ENCODE results near the gene BCR.

The BCR gene

DNA sequence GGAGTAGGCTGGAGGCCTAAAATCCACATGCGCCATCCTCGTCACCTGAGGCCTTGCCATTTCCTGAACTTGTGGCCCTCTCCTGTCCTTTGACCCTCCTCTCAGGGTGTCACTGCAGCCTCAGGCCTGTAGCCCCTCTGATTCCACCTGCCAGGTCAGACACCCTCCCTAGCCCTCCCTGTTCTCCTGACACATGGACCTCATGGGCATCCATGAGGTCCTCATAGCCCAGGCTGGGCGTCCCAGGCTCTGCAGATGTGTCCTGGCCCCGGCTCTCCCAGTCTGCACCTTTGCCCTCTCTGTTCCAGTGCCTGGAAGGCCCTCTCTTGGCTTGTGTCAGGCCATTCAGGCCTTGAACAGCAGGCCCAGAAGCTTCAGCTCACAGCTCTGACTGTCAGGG lies 19.3 kb upstream of the BCR start:
- Histone ChIP-seq H3K4me1 (ENCODE audit: control insufficient read depth, insufficient read depth, low read length) (peaks cover 13% of the 10 kb centered on the region), H3K9me3 (ENCODE audit: control insufficient read depth in 2 of 2, low read length in 2 of 2) (no peaks in the 10 kb centered on the region), H3K4me3 (ENCODE audit: low read length in 2 of 2) (no peak overlapping the region), H3K9ac (ENCODE audit: low read length in 2 of 2) (no peak overlapping the region), H3K27me3 (ENCODE audit: control insufficient read depth in 1 of 2, insufficient read depth in 2 of 2, low read length in 2 of 2) (no peaks in the 10 kb centered on the region), H3K36me3 (ENCODE audit: control insufficient read depth in 2 of 2, insufficient read depth in 2 of 2, low read length in 2 of 2) (peaks cover 0 to 8% of the 10 kb centered on the region in 2 donors), H3K27ac (ENCODE audit: low read length) (no peak overlapping the region)

- H3K9ac ChIP-seq (ENCODE audit: low read length in 2 of 2): no peak overlapping the region
- no peaks in the 10 kb centered on the region for H3K9me3 ChIP-seq (ENCODE audit: control insufficient read depth in 2 of 2, low read length in 2 of 2)
- H3K27ac ChIP-seq (ENCODE audit: low read length): no peak overlapping the region
- no peak overlapping the region for H3K4me3 ChIP-seq (ENCODE audit: low read length in 2 of 2)
- H3K4me1 ChIP-seq (ENCODE audit: control insufficient read depth, insufficient read depth, low read length): peaks cover 13% of the 10 kb centered on the region
- peaks cover 0 to 8% of the 10 kb centered on the region in 2 donors for H3K36me3 ChIP-seq (ENCODE audit: control insufficient read depth in 2 of 2, insufficient read depth in 2 of 2, low read length in 2 of 2)
- no peaks in the 10 kb centered on the region for H3K27me3 ChIP-seq (ENCODE audit: control insufficient read depth in 1 of 2, insufficient read depth in 2 of 2, low read length in 2 of 2)
These were observed 18.7 kb upstream of the BCR start for GRCh38 chr22:23161574-23161973.

DNA sequence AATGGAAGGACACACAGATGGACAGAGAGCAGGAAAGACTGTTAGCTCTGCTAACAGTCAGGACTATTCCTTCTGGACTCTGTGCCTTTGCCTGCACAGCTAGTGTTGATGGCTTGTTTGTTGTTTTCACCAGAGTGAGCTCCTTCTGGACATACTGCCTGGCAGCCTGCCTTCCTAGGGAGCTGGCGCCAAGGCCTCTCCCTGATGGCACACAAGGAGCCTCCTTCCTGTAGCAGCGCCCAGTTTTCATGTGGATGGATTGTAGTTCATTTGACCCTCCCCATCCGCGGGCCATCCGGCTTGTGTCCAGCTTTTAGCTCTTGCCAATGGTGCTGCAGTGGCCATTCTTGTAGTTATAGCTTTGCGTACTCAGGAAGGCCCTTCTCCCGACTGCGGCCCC lies 16.6 kb upstream of the BCR start:
- Histone ChIP-seq H3K27ac (ENCODE audit: low read length) (peak overlapping the region; percentile 24), H3K27me3 (ENCODE audit: control insufficient read depth in 1 of 2, insufficient read depth in 2 of 2, low read length in 2 of 2) (no peaks in the 10 kb centered on the region), H3K9ac (ENCODE audit: low read length in 2 of 2) (no peak overlapping the region), H3K4me3 (ENCODE audit: low read length in 2 of 2) (no peak overlapping the region), H3K9me3 (ENCODE audit: control insufficient read depth in 2 of 2, low read length in 2 of 2) (no peaks in the 10 kb centered on the region), H3K4me1 (ENCODE audit: control insufficient read depth, insufficient read depth, low read length) (peaks cover 13% of the 10 kb centered on the region), H3K36me3 (ENCODE audit: control insufficient read depth in 2 of 2, insufficient read depth in 2 of 2, low read length in 2 of 2) (peaks cover 0 to 5% of the 10 kb centered on the region in 2 donors)

DNA sequence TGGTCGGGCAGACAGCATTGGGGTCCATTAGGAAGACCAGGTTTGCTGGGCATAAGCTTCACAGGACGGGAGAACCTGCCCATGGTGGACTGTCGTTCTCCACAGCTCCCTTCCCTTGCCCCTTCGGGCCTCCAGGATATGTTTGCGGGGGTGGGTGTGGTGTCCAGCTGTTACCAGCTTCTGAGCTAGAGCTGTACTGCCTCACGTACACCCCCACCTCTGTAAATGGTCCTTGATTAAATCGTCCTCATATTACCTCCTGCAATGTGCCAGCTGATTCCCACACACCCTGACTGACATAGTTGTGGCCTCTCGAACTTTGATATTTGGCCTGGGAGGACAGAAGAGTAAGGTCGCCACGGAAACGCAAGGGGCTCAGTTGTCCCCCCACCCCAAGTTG lies 16.2 kb upstream of the BCR start:
- peaks cover 13% of the 10 kb centered on the region for H3K4me1 ChIP-seq (ENCODE audit: control insufficient read depth, insufficient read depth, low read length)
- H3K27ac ChIP-seq (ENCODE audit: low read length): peak overlapping the region; percentile 24
- H3K36me3 ChIP-seq (ENCODE audit: control insufficient read depth in 2 of 2, insufficient read depth in 2 of 2, low read length in 2 of 2): peaks cover 0 to 5% of the 10 kb centered on the region in 2 donors
- no peaks in the 10 kb centered on the region for H3K27me3 ChIP-seq (ENCODE audit: control insufficient read depth in 1 of 2, insufficient read depth in 2 of 2, low read length in 2 of 2)
- no peaks in the 10 kb centered on the region for H3K9me3 ChIP-seq (ENCODE audit: control insufficient read depth in 2 of 2, low read length in 2 of 2)
- H3K9ac ChIP-seq (ENCODE audit: low read length in 2 of 2): no peak overlapping the region
- H3K4me3 ChIP-seq (ENCODE audit: low read length in 2 of 2): no peak overlapping the region

GRCh38 chr22:23166042-23166831 lies 14.1 kb upstream of the BCR start:
- Histone ChIP-seq H3K4me1 (ENCODE audit: control insufficient read depth, insufficient read depth, low read length) (peaks cover 13% of the 10 kb centered on the region), H3K4me3 (ENCODE audit: low read length in 2 of 2) (no peak overlapping the region), H3K9me3 (ENCODE audit: control insufficient read depth in 2 of 2, low read length in 2 of 2) (no peaks in the 10 kb centered on the region), H3K27ac (ENCODE audit: low read length) (no peak overlapping the region), H3K36me3 (ENCODE audit: control insufficient read depth in 2 of 2, insufficient read depth in 2 of 2, low read length in 2 of 2) (peaks cover 0 to under 1% of the 10 kb centered on the region in 2 donors), H3K9ac (ENCODE audit: low read length in 2 of 2) (no peak overlapping the region), H3K27me3 (ENCODE audit: control insufficient read depth in 1 of 2, insufficient read depth in 2 of 2, low read length in 2 of 2) (no peaks in the 10 kb centered on the region)

DNA sequence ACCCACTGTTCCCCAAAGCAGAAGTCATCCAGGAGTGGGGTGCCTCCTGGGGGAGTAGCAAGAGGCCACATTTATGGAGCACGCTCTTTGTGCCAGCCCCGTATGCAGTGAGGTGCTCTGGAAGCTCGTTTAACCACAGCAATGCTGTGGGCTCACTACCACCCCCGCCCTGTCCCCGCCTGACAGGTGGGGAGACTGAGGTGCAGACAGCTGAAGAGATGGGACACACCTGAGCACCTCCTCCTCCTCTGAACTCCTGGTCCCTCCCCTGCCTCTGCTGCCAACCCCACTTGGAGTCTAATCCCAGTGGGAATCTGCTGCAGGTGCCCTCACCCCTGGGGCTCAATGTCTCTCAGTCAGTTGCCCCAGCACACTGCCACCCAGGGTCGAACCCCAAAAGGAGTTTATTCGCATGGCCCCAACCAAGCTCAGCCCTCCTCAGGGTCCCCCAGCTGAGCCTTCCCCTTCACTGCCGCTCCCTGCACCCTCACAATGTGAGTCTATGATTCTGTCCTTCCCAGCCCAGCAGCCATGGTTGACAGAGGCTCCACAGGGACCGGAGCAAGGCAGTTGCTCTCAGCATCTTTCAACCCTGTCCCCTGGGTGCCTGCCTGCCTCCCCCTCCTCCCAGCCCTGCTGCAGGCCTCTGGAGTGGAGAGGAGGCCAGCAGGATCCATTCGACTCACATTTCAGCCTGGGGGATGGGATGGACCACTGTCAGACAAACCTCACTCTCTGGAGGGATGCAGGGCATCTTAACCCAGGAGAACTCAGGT lies 13.3 kb upstream of the BCR start:
- Histone ChIP-seq H3K27ac (ENCODE audit: low read length) (no peak overlapping the region), H3K9me3 (ENCODE audit: control insufficient read depth in 2 of 2, low read length in 2 of 2) (no peaks in the 10 kb centered on the region), H3K27me3 (ENCODE audit: control insufficient read depth in 1 of 2, insufficient read depth in 2 of 2, low read length in 2 of 2) (no peaks in the 10 kb centered on the region), H3K4me1 (ENCODE audit: control insufficient read depth, insufficient read depth, low read length) (peaks cover 13% of the 10 kb centered on the region), H3K9ac (ENCODE audit: low read length in 2 of 2) (no peak overlapping the region), H3K36me3 (ENCODE audit: control insufficient read depth in 2 of 2, insufficient read depth in 2 of 2, low read length in 2 of 2) (no peaks in the 10 kb centered on the region), H3K4me3 (ENCODE audit: low read length in 2 of 2) (no peak overlapping the region)

DNA sequence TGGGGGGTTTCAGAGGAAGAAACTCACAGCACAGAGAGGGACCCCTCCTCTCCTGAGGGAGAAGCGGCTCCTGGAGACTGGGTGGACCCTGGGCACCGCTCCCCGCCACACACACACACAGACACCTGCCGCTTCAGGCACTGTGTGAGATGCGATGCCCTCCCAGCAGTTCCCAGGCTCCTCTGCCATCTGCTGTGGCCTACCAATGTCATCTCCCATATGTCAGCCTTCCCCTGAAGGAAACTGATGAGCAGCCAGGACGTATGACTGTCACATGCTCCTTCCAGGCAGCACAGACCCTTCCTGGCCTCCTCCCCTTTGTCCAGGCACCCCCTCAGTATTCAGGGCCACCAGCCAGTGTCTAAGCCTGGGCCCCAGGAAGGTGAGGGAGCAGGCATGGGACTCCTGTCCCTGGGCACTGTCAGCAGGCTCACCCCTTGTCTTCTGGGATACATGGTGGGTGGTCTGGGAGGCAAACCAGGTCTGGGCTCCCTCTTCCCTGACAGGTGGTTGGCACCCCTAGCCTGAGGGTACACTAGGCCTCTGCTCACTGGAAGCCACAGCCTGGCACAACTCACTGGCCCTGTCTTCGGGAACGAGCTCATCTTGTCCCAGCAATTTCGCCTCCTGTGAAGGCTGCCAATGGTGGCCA lies 11.8 kb upstream of the BCR start:
- no peaks in the 10 kb centered on the region for H3K9me3 ChIP-seq (ENCODE audit: control insufficient read depth in 2 of 2, low read length in 2 of 2)
- peaks cover 8% of the 10 kb centered on the region for H3K4me1 ChIP-seq (ENCODE audit: control insufficient read depth, insufficient read depth, low read length)
- H3K27ac ChIP-seq (ENCODE audit: low read length): no peak overlapping the region
- H3K27me3 ChIP-seq (ENCODE audit: control insufficient read depth in 1 of 2, insufficient read depth in 2 of 2, low read length in 2 of 2): no peaks in the 10 kb centered on the region
- no peak overlapping the region for H3K9ac ChIP-seq (ENCODE audit: low read length in 2 of 2)
- H3K36me3 ChIP-seq (ENCODE audit: control insufficient read depth in 2 of 2, insufficient read depth in 2 of 2, low read length in 2 of 2): no peaks in the 10 kb centered on the region
- no peak overlapping the region for H3K4me3 ChIP-seq (ENCODE audit: low read length in 2 of 2)

DNA sequence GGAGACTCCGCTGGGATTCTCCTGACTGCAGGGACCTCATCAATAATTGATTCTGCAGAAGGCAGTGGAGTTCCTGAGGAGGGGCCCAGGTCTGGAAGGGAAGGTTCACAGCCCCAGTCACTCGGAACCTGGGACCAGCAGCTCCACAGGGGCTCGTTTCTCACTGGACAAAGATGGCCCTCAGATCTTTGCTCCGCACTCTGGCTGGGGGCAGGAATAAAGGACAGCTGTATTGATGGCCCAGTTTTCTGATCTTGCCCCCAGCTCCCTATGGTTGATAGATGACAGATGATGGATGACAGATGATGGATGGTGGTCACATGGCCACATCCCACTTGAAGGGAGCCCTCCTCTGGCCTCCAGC lies 11.3 kb upstream of the BCR start:
- H3K9me3 ChIP-seq (ENCODE audit: control insufficient read depth in 2 of 2, low read length in 2 of 2): no peaks in the 10 kb centered on the region
- H3K27ac ChIP-seq (ENCODE audit: low read length): no peak overlapping the region
- H3K36me3 ChIP-seq (ENCODE audit: control insufficient read depth in 2 of 2, insufficient read depth in 2 of 2, low read length in 2 of 2): no peaks in the 10 kb centered on the region

DNA sequence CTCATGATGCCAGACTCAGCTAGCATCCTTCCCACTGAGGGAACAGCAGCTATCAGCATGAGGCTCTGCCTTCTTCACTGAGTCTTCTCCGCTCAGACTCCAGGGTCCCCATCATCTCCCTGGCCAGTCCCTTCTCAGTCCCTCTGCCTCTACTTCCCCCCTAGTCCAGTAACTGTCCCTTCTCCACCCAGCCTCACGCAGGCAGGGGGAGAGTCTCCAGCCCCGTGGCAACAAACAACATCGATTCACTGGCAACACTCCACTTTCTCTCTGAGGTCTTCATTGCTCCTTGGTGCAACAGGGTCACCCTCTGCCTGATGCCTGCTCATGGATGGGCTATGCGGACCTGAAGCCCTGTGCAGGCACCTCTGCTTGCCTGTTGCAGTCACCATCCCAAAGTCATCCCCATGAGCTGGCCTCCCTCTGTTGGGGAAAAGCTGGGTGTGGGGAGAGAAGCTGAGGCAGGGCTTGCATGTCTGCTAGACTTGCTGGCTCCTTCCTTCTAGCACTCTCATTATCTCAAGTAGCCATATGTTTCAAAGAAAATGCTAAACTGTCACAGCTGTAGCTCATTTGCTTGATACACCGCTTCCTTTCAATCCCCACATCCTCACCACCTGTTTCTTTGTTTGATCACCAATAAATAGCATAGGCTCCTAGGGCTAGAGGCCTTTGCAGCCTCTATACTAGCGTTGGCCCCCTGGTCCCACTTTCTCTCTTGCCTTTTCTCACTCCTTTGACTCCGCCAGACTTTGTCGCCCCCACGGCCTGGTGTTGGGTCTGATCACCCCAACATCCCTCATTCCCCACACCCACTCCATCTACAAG lies 4.3 kb upstream of the BCR start:
- no peaks in the 10 kb centered on the region for H3K27me3 ChIP-seq (ENCODE audit: control insufficient read depth in 1 of 2, insufficient read depth in 2 of 2, low read length in 2 of 2)
- H3K9me3 ChIP-seq (ENCODE audit: control insufficient read depth in 2 of 2, low read length in 2 of 2): no peaks in the 10 kb centered on the region
- no peak overlapping the region for H3K9ac ChIP-seq (ENCODE audit: low read length in 2 of 2)
- peaks cover 24% of the 10 kb centered on the region for H3K4me1 ChIP-seq (ENCODE audit: control insufficient read depth, insufficient read depth, low read length)
- H3K4me3 ChIP-seq (ENCODE audit: low read length in 2 of 2): no peak overlapping the region
- no peak overlapping the region for H3K27ac ChIP-seq (ENCODE audit: low read length)
- peaks cover 0 to 2% of the 10 kb centered on the region in 2 donors for H3K36me3 ChIP-seq (ENCODE audit: control insufficient read depth in 2 of 2, insufficient read depth in 2 of 2, low read length in 2 of 2)

More for the DNA sequence above, 11.3 kb upstream of the BCR start:
- H3K9ac ChIP-seq (ENCODE audit: low read length in 2 of 2): no peak overlapping the region
- no peak overlapping the region for H3K4me3 ChIP-seq (ENCODE audit: low read length in 2 of 2)
- no peaks in the 10 kb centered on the region for H3K27me3 ChIP-seq (ENCODE audit: control insufficient read depth in 1 of 2, insufficient read depth in 2 of 2, low read length in 2 of 2)
- H3K4me1 ChIP-seq (ENCODE audit: control insufficient read depth, insufficient read depth, low read length): peaks cover 5% of the 10 kb centered on the region

DNA sequence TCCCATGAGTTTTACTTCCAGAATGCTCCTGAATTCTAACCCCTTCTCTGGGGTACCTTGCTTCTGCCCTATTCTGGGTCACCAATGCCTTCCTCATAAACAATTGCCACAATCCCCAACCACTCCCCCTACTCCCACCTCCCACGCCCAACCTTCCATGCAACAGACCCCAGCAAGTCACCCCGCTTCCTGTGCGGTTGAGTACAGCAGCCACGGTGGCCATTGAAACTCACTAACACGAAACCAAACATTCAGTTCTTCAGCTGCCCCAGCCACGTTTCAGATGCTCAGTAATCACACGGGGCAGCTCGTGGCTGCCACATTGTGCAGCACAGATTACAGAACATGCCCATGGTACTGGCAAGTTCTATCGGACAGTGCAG lies 3.7 kb upstream of the BCR start:
- Histone ChIP-seq H3K4me1 (ENCODE audit: control insufficient read depth, insufficient read depth, low read length) (peaks cover 28% of the 10 kb centered on the region), H3K9ac (ENCODE audit: low read length in 2 of 2) (no peak overlapping the region), H3K36me3 (ENCODE audit: control insufficient read depth in 2 of 2, insufficient read depth in 2 of 2, low read length in 2 of 2) (peaks cover 0 to 2% of the 10 kb centered on the region in 2 donors), H3K4me3 (ENCODE audit: low read length in 2 of 2) (no peak overlapping the region), H3K27me3 (ENCODE audit: control insufficient read depth in 1 of 2, insufficient read depth in 2 of 2, low read length in 2 of 2) (no peaks in the 10 kb centered on the region), H3K27ac (ENCODE audit: low read length) (no peak overlapping the region), H3K9me3 (ENCODE audit: control insufficient read depth in 2 of 2, low read length in 2 of 2) (no peaks in the 10 kb centered on the region)

All from stomach smooth muscle (tissue), 2 donors.